Fibroblast of pulmonary artery (primary cell): ENCODE measurements around the gene KIF2A.

Experiments
- DNase-seq: peaks from one replicate; pipeline ENCODE4 v3.0.0-alpha.2; 2010; ENCODE audit warnings: low read depth
- H3K4me3 ChIP-seq: replicated peaks from 2 replicates; pipeline ENCODE4 v1.5.1; 2011; ENCODE audit warnings: low read depth, mild to moderate bottlenecking, control low read depth, low read length, moderate library complexity
- CTCF ChIP-seq: IDR thresholded peaks from 2 replicates; pipeline ENCODE4 v1.5.1; 2011; ENCODE audit warnings: mild to moderate bottlenecking, control low read depth, low read length, inconsistent platforms; ENCODE audit errors: missing control alignments

KIF2A gene

GRCh38 chr5:62334082-62334481, 28.1 kb downstream of the KIF2A start:
- no peak for TF ChIP-seq CTCF
- H3K4me3 ChIP-seq = no peak overlapping the region
- DNase-seq = no peak

GRCh38 chr5:62340392-62340791, 34.4 kb downstream of the KIF2A start:
- no peak overlapping the region for H3K4me3 ChIP-seq
- peak; percentile 22 for TF ChIP-seq CTCF
- peak; percentile 11 for DNase-seq

- no peak for TF ChIP-seq CTCF
- no peak overlapping the region for H3K4me3 ChIP-seq
- no peak for DNase-seq
Observed at GRCh38 chr5:62340979-62341378, 35.0 kb downstream of the KIF2A start.

GRCh38 chr5:62341783-62342475, 35.9 kb downstream of the KIF2A start:
- DNase-seq = no peak
- no peak overlapping the region for H3K4me3 ChIP-seq
- TF ChIP-seq CTCF = no peak

- DNase-seq = no peak
- TF ChIP-seq CTCF = no peak
- H3K4me3 ChIP-seq = no peak overlapping the region
Observed at GRCh38 chr5:62342476-62342837, 36.5 kb downstream of the KIF2A start.

- peak; percentile 13 for DNase-seq
- TF ChIP-seq CTCF = no peak
Observed at GRCh38 chr5:62343428-62343827, 37.4 kb downstream of the KIF2A start.

GRCh38 chr5:62346748-62347147, 40.7 kb downstream of the KIF2A start:
- DNase-seq = no peak
- no peak overlapping the region for H3K4me3 ChIP-seq
- no peak for TF ChIP-seq CTCF

More at GRCh38 chr5:62343428-62343827, 37.4 kb downstream of the KIF2A start:
- H3K4me3 ChIP-seq = no peak overlapping the region
